ENCODE measurements around the gene SIRPB2. TPM values are rescaled to one million over a fixed set of nuclear protein-coding genes. Genes with fewer than 3 reads are reported as not detected.

Gene SIRPB2
- total and polyA plus RNA-seq, 2 of the 8 experiments (the other 6 are each of a cell fraction or from before 2014, with no cell fraction given), result 0.28 TPM; not detected in 1

DNA sequence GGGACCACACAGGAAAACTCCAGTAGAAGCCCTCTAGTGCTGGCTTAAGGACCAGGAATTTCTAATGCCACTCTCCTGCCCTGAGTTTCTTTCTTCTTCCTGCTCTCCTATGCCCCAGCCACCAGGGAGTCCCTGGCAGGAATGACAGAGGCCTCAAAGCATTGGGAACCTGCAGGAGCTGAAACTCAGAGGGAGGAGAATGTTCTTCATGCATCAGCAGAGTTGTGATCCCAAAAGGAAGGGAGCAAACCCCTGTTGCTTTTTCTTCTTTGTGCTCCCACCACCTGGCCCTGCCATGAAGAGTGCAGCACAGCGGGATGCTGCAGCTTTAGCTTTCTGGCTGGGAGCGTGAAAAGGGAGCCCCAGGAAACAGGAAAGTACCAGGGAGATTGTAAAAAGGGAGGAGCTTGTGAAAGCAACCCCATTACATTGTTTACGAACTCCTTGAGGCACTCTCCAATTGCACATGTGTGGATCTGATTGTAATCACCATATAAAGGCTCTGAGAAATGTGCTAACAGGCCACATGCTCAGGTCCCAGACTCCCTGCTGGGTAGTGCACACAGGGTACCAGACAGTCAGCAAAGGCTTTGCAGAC, 63.7 kb downstream of the SIRPB2 start:
- H3K4me1 ChIP-seq (replicated peaks in 1 of 4; ENCODE audit: control insufficient read depth in 3 of 4, insufficient read depth in 4 of 4, low read length in 3 of 4), result peaks cover 7 to 21% (median 12%) of the 10 kb centered on the region in 4 experiments; a peak in 6 of 7 replicates
- peak overlapping the region; percentile 85 for H4K91ac ChIP-seq (replicated peaks; ENCODE audit: insufficient read length, low read length)
- H3K23ac ChIP-seq (ENCODE audit: insufficient read length), result no peak overlapping the region
- H3K4me3 ChIP-seq (ENCODE audit: extremely low read depth in 1 of 4, insufficient read depth in 2 of 4, low read depth in 3 of 4, low read length in 4 of 4), result peak overlapping the region in 1 of 4 experiments; percentile 23; a peak in 1 of 8 replicates
- H3K23me2 ChIP-seq (ENCODE audit: low read depth, low read length), result no peaks in the 10 kb centered on the region
- peak overlapping the region; percentile 3 to 50; a peak in 2 of 4 replicates for H3K4me2 ChIP-seq (ENCODE audit: insufficient read depth in 1 of 2, low read depth in 2 of 2, low read length in 2 of 2)
- H4K8ac ChIP-seq (ENCODE audit: extremely low read depth, insufficient read depth, low read length), result no peak overlapping the region
- H3K4ac ChIP-seq (replicated peaks; ENCODE audit: insufficient read length, low read depth, low read length), result no peak overlapping the region
- H3K27me3 ChIP-seq (replicated peaks in 1 of 4; ENCODE audit: control insufficient read depth in 3 of 4, extremely low read depth in 1 of 4, insufficient read depth in 3 of 4, low read length in 3 of 4), result no peaks in the 10 kb centered on the region
- no peaks in the 10 kb centered on the region for H3K79me1 ChIP-seq (ENCODE audit: low read depth, low read length)
- ChIA-PET CTCF (ENCODE audit: partially characterized antibody) (interaction anchor here (1.0 to 9.0 kb wide), 10 partner anchors 10 to 122 kb away, joined by 3 to 139 read pairs (median 4); partner anchors contain the start of gene FKBP1A), POLR2A (ENCODE audit: partially characterized antibody) (interaction anchor here (0.8 to 3.4 kb wide), 5 partner anchors 8 to 106 kb away, joined by 3 to 13 read pairs (median 3); no protein-coding TSS in a partner anchor)
- no peak overlapping the region for H2AFZ ChIP-seq (ENCODE audit: low read length)
- H3K79me2 ChIP-seq (ENCODE audit: control insufficient read depth in 1 of 2, insufficient read depth in 2 of 2, low read length in 2 of 2), result no peaks in the 10 kb centered on the region
- no peaks in the 10 kb centered on the region for H4K20me1 ChIP-seq (replicated peaks in 1 of 2; ENCODE audit: control insufficient read depth in 1 of 2, insufficient read depth in 2 of 2, low read length in 2 of 2)
- peaks cover 0 to 9% of the 10 kb centered on the region in 2 experiments; a peak in 2 of 4 replicates for H3K9me3 ChIP-seq (ENCODE audit: insufficient read depth in 2 of 2, low read depth in 1 of 2, low read length in 1 of 2)
- H2BK5ac ChIP-seq (ENCODE audit: low read depth, low read length), result peak overlapping the region; percentile 89; the same call in 1 of the 2 replicates
- no peak overlapping the region for H3K56ac ChIP-seq (replicated peaks; ENCODE audit: insufficient read length, low read depth, low read length)
- FAIRE-seq (peak; percentile 70), DNase-seq (ENCODE audit: low read depth in 1 of 2, low spot score in 2 of 2) (peak; percentile 46 to 62)
- H3K14ac ChIP-seq (ENCODE audit: insufficient read length), result no peak overlapping the region
- no peaks in the 10 kb centered on the region for H3K36me3 ChIP-seq (ENCODE audit: control insufficient read depth in 2 of 4, insufficient read depth in 4 of 4, low read length in 3 of 4)
- peak overlapping the region; percentile 8 for H4K5ac ChIP-seq (ENCODE audit: insufficient read length, low read depth, low read length)
- peak overlapping the region; percentile 20; the same call in 1 of the 2 replicates for H2BK12ac ChIP-seq (ENCODE audit: low read depth, low read length)
- H2AK5ac ChIP-seq (ENCODE audit: low read depth, low read length), result 0 out of 2 replicates have a peak overlapping the region, but pooled peaks have one; percentile 2
- no peak overlapping the region for H3K9ac ChIP-seq (replicated peaks in 1 of 4; ENCODE audit: extremely low read depth in 1 of 4, low read depth in 3 of 4, low read length in 3 of 4)
- H3K27ac ChIP-seq (ENCODE audit: low read depth, low read length), result peak overlapping the region; percentile 79
- H2BK15ac ChIP-seq (ENCODE audit: low read length), result no peak overlapping the region
- H3K18ac ChIP-seq (ENCODE audit: extremely low read depth, low read length), result peak overlapping the region; percentile 17; the same call in 1 of the 2 replicates
- peak overlapping the region; percentile 7 for H2BK120ac ChIP-seq (replicated peaks; ENCODE audit: low read depth, low read length)
- WGBS, 2 experiments (ENCODE audit: extremely low coverage in 1 of 2, insufficient coverage in 1 of 2, insufficient read length in 1 of 2, insufficient replicate concordance in 2 of 2, low coverage in 1 of 2, low lambda C conversion rate in 2 of 2, missing lambda C conversion rate in 1 of 2), result 16% methylated on average over 3 of the region's 3 CpGs; no CpG with 5 or more reads in 1 of the 2 experiments
- peak overlapping the region; percentile 73; the same call in 1 of the 2 replicates for H2BK20ac ChIP-seq (ENCODE audit: low read length)
- peak; percentile 99 for TF ChIP-seq CTBP2 (IDR thresholded peaks at IDR 0.05; ENCODE audit: borderline replicate concordance, insufficient read depth, insufficient read length, low read length)
- TF ChIP-seq POLR2A (IDR thresholded peaks at IDR 0.05; ENCODE audit: control extremely low read depth in 1 of 2, low read depth in 2 of 2, low read length in 2 of 2), result 0 out of 3 replicates have a peak, but pooled peaks of 1 of the 2 experiments have one; percentile 19
- TF ChIP-seq EP300 (IDR thresholded peaks at IDR 0.05; ENCODE audit: borderline replicate concordance in 1 of 2, low read depth in 2 of 2, low read length in 2 of 2), result peak in 1 of 2 experiments; percentile 80; a peak in 1 of 3 replicates
- TF ChIP-seq TCF12 (IDR thresholded peaks at IDR 0.05; ENCODE audit: low read depth, low read length), result peak; percentile 96
- no peak for TF ChIP-seq NRF1 (IDR thresholded peaks at IDR 0.05; ENCODE audit: low read depth, low read length)
- TF ChIP-seq RNF2 (IDR thresholded peaks at IDR 0.05; ENCODE audit: borderline replicate concordance, low read depth, low read length, missing control alignments, poor library complexity, severe bottlenecking), result no peak
- TF ChIP-seq KDM5A (IDR thresholded peaks at IDR 0.05; ENCODE audit: low read length), result no peak

All from H1 (cell line).